Liver (tissue), 3 donors: ENCODE measurements around the gene FUCA1.

Source experiments
- CTCF ChIP-seq: fragments of 150-350 bp; IDR thresholded peaks from 2 replicates; pipeline ENCODE4 v1.5.1; 2017; ENCODE audit warnings: improper control_type of control experiment, low read depth, low read length; ENCODE audit not compliant: missing input control
- FOXA1 ChIP-seq: IDR thresholded peaks from 2 replicates; pipeline ENCODE4 v1.6.1; 2016; ENCODE audit warnings: antibody characterized with exemption
- JUND ChIP-seq, 2 donors: IDR thresholded peaks; 2 replicates each; pipeline ENCODE4 v1.6.1; 2016; ENCODE audit warnings: antibody characterized with exemption in 2 of 2
- MAX ChIP-seq: IDR thresholded peaks from 2 replicates; pipeline ENCODE4 v1.6.1; 2016; ENCODE audit warnings: antibody characterized with exemption
- RAD21 ChIP-seq, 2 donors: IDR thresholded peaks; 2 replicates each; pipeline ENCODE4 v1.6.1; 2016; ENCODE audit warnings: antibody characterized with exemption in 2 of 2, mild to moderate bottlenecking in 2 of 2
- SP1 ChIP-seq: IDR thresholded peaks from 2 replicates; pipeline ENCODE4 v1.6.1; 2018; ENCODE audit warnings: antibody characterized with exemption, mild to moderate bottlenecking
- TAF1 ChIP-seq: conservative IDR thresholded peaks from 2 replicates; pipeline ENCODE4 v1.6.1; 2016; ENCODE audit warnings: antibody characterized with exemption, mild to moderate bottlenecking
- YY1 ChIP-seq: IDR thresholded peaks from 2 replicates; pipeline ENCODE4 v1.6.1; 2016; ENCODE audit warnings: antibody characterized with exemption, mild to moderate bottlenecking
- donor health status: healthy.
- donor health status: healthy.

- no peak for TF ChIP-seq SP1
- TF ChIP-seq FOXA1 = no peak
- no peak for TF ChIP-seq MAX
- TF ChIP-seq CTCF = no peak
- no peak for TF ChIP-seq TAF1
- no peak for TF ChIP-seq YY1
- TF ChIP-seq RAD21 (IDR thresholded peaks at IDR 0.05) = no peak
- no peak for TF ChIP-seq JUND (IDR thresholded peaks at IDR 0.05)
Observed at GRCh38 chr1:23801876-23802275, 66.2 kb downstream of the FUCA1 start.
